HG03060 (cell line): ENCODE measurements around the gene HIVEP3.
A peak's percentile ranks its signal among the peaks of the same experiment; 100 is the strongest.

ENCODE experiments used
- ATAC-seq: cut with Tn5 transposase; IDR thresholded peaks from one replicate; pipeline ENCODE4 v1.9.1; 2021; ENCODE audit warnings: low read depth, moderate number of reproducible peaks; ENCODE audit not compliant: unreplicated experiment

The HIVEP3 gene

GRCh38 chr1:41767534-41768525 is 150.9 kb downstream of the HIVEP3 start:
- ATAC-seq: no peak

- ATAC-seq: no peak
These were observed 152.2 kb downstream of the HIVEP3 start for GRCh38 chr1:41766546-41766945.

- no peak for ATAC-seq
These were observed 152.7 kb downstream of the HIVEP3 start for GRCh38 chr1:41766041-41766440.

- ATAC-seq: no peak
These were observed 153.6 kb downstream of the HIVEP3 start for GRCh38 chr1:41765152-41765551.

GRCh38 chr1:41764656-41765055 is 154.1 kb downstream of the HIVEP3 start:
- ATAC-seq: no peak

GRCh38 chr1:41762777-41763176 is 155.9 kb downstream of the HIVEP3 start:
- ATAC-seq: no peak

GRCh38 chr1:41762251-41762650 is 156.5 kb downstream of the HIVEP3 start:
- ATAC-seq: no peak

- ATAC-seq: no peak
These were observed 159.7 kb downstream of the HIVEP3 start for GRCh38 chr1:41758904-41759548.

GRCh38 chr1:41758500-41758899 is 160.2 kb downstream of the HIVEP3 start:
- ATAC-seq: no peak

GRCh38 chr1:41754540-41754939 is 164.2 kb downstream of the HIVEP3 start:
- ATAC-seq: no peak

GRCh38 chr1:41752514-41753170 is 166.1 kb downstream of the HIVEP3 start:
- ATAC-seq: peak; percentile 17

- peak; percentile 30 for ATAC-seq
These were observed 166.8 kb downstream of the HIVEP3 start for GRCh38 chr1:41751804-41752513.

GRCh38 chr1:41749991-41750745 is 168.6 kb downstream of the HIVEP3 start:
- no peak for ATAC-seq

- no peak for ATAC-seq
These were observed 173.7 kb downstream of the HIVEP3 start for GRCh38 chr1:41745022-41745421.

GRCh38 chr1:41743366-41743765 is 175.4 kb downstream of the HIVEP3 start:
- ATAC-seq: no peak

GRCh38 chr1:41742219-41742618 is 176.5 kb downstream of the HIVEP3 start:
- ATAC-seq: no peak

GRCh38 chr1:41741244-41741643 is 177.5 kb downstream of the HIVEP3 start:
- no peak for ATAC-seq

- ATAC-seq: no peak
These were observed 178.0 kb downstream of the HIVEP3 start for GRCh38 chr1:41740630-41741239.

- no peak for ATAC-seq
These were observed 178.7 kb downstream of the HIVEP3 start for GRCh38 chr1:41740058-41740457.
